Hematopoietic multipotent progenitor cell treated with erythropoietin and hydrocortisone succinate and interleukin-3 and kit ligand, for 6 days (in vitro differentiated cells): ENCODE data around the gene DLG3.

ENCODE experiments used
- DNase-seq: peaks from one replicate; pipeline ENCODE4 v3.0.0-alpha.2; 2015

DLG3 gene

GRCh38 chrX:70527610-70528345, 83.1 kb downstream of the DLG3 start:
- no peak for DNase-seq

DNA sequence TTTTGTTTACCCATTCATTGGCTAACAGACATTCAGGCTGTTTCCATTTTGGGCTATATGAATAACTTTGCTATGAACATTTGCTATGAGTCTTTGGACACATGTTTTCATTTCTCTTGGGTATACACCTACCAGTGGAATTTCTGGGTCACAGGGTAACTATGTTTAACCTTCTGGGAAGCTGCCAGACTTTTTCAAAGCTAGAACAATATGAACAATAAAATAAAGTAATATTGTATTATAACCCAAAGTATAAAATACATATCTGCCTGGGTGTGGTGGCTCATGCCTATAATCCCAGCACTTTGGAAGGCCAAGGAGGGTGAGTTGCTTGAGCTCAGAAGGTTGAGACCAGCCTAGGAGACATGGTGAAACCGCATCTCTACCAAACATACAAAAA, 90.6 kb downstream of the DLG3 start:
- no peak for DNase-seq

DNA sequence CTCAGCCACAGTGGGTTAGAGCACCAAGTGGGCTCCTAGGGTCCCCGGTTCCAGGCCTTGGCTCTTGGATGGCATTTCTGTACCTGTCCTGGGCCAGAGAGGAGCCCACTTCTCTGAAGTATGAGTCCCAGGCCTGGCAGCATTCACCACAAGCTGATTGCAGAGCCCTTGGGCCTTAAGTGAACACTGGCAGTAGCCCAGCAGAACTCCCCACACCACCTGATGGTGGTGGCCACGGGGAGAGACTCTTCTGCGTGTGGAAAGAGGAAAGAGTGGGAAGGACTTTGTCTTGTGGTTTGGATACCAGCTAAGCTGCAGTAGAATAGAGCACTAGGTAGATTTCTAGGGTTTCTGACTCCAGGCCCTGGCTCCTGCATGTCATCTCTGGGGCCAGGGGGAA, 104.8 kb downstream of the DLG3 start:
- no peak for DNase-seq

DNA sequence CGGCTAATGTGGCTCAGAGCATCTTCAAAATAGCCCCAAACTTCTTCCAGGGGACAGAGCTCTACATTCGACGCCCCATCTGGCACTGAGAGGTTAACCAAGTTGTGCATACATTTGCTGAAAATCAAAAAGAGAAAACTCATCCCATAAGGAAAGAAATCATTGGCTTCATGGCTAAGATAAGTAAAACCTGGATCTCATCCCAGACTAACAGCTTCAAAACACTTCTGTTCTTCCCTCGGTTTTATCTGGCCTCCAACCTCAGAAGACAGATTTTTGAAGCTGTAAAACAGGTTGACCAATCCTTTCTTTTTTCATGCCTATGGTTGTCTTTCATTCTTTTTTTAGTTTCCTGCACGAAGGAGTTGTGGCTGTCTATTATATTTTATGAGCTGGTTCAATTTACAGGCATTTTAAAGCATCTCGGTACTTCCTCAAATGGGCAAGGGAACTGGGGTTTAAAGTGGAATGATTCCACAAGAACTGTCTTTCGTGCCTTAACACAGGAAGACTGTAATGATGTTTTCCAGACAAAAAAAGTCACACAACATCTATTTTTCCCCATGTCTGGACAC, 107.6 kb downstream of the DLG3 start:
- DNase-seq = no peak

GRCh38 chrX:70553516-70553915, 108.9 kb downstream of the DLG3 start:
- no peak for DNase-seq

DNA sequence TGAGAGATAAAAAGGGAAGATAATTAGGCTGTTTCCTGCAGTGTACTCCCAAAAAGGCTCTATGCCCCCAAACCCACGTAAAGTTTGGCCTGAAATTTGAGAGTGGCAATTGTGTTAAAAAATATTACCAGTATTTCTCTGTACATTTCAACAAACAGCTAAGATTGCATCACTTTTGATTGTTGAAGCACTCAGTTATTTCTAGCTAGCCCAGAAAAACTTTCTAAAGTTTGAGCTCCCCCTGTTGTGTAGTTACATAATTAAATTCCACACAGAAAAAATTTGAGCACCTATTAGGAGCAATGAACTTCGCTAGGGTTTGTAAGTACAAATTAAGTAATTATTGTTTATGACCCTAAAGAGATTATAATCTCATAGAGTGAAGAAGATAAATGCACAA, 109.4 kb downstream of the DLG3 start:
- DNase-seq = peak; percentile 6

- no peak for DNase-seq
Measured at GRCh38 chrX:70554523-70554922, 109.9 kb downstream of the DLG3 start.

GRCh38 chrX:70554948-70555347, 110.3 kb downstream of the DLG3 start:
- no peak for DNase-seq
